Heart left ventricle (tissue), 16 donors: ENCODE results near the gene NXN. TPM values are rescaled to one million over a fixed set of nuclear protein-coding genes. Genes with fewer than 3 reads are reported as not detected.

Experiments
- ATAC-seq, 4 donors: fragments of 200-7000 bp; cut with Tn5 transposase; one replicate each; pipeline ENCODE4 v1.9.1; 2020 to 2022; ENCODE audit warnings: moderate library complexity in 4 of 4, mild to moderate bottlenecking in 3 of 4, moderate number of reproducible peaks in 1 of 4
- DNase-seq, 5 donors: peaks; one replicate each; pipeline ENCODE4 v3.0.0-alpha.2; 2020
- H3K27ac ChIP-seq, 12 donors: fragments of 200-600 bp; sonication (generic) in 4 of 12; one replicate each; pipeline versions ENCODE4 v1.5.0 to v1.8.0; 2016 to 2022; ENCODE audit warnings: mild to moderate bottlenecking in 2 of 12
- H3K27me3 ChIP-seq, 9 donors: fragments of 200-600 bp; sonication (generic) in 2 of 9; one replicate each; pipeline versions ENCODE4 v1.5.1 to v1.8.0; 2016 to 2022; ENCODE audit warnings: mild to moderate bottlenecking in 3 of 9
- H3K36me3 ChIP-seq, 9 donors: fragments of 200-600 bp; sonication (generic) in 2 of 9; one replicate each; pipeline versions ENCODE4 v1.5.0 to v1.8.0; 2018 to 2022; ENCODE audit warnings: mild to moderate bottlenecking in 2 of 9
- H3K4me1 ChIP-seq, 12 donors: fragments of 200-600 bp; sonication (generic) in 4 of 12; one replicate each; pipeline versions ENCODE4 v1.5.0 to v1.8.0; 2016 to 2022; ENCODE audit warnings: mild to moderate bottlenecking in 3 of 12
- H3K4me3 ChIP-seq, 12 donors: fragments of 200-600 bp; sonication (generic) in 4 of 12; one replicate each; pipeline versions ENCODE4 v1.5.0 to v1.8.0; 2017 to 2022; ENCODE audit warnings: mild to moderate bottlenecking in 9 of 12, moderate library complexity in 4 of 12
- H3K9me3 ChIP-seq, 12 donors: fragments of 200-600 bp; sonication (generic) in 4 of 12; one replicate each; pipeline versions ENCODE4 v1.5.0 to v1.8.0; 2016 to 2022; ENCODE audit warnings: mild to moderate bottlenecking in 1 of 12
- POLR2A ChIP-seq, 2 donors: fragments of 450-650 bp; IDR thresholded peaks; one replicate each; pipeline ENCODE4 v1.6.1; 2017; ENCODE audit warnings: antibody characterized with exemption in 2 of 2, mild to moderate bottlenecking in 2 of 2, moderate library complexity in 2 of 2
- WGBS, 4 donors: extraction: QIAGEN DNeasy Blood & Tissue Kit in 2 of 4; methylation state at CpG; one replicate each; pipeline versions ENCODE4 v1.1.5 to v1.1.7; 2013 to 2018; 5-methylcytosine and 5-hydroxymethylcytosine counted together
- intact Hi-C, 10 donors: fragments of 100-400 bp; cut with DNase I; formaldehyde crosslinking; loops; one replicate each; pipeline versions ENCODE4 v1.11.1 to v1.14.2; 2022
- polyA plus RNA-seq, 2 donors: library from polyadenylated mRNA; stranded (reverse); fragments of 200-250 nt; gene quantifications; one replicate each; pipeline ENCODE4 v1.2.3, GENCODE V29; 2013
- total RNA-seq, 9 donors: library from RNA; depleted of rRNA in 2 of 9; stranded (reverse); fragments of >200 nt in 2 of 9; fragmentation: NEBNext Ultra II Directional in 3 of 9; extraction: Animal tissue kit (Norgen Biotek cat#: 25700) in 3 of 9; gene quantifications; one replicate each; pipeline versions ENCODE4 v1.1.0 to v1.2.4, GENCODE V29; 2016 to 2023
- TF ChIP-seq, protein P1 (sequence below), 12 donors: fragments of 200-600 bp; sonication (generic) in 4 of 12; IDR thresholded peaks; one replicate each; pipeline versions ENCODE4 v1.5.0 to v1.8.0; 2018 to 2022; ENCODE audit warnings: antibody characterized with exemption in 12 of 12, mild to moderate bottlenecking in 5 of 12
- donor health status: ischemic (EF 13 %, LVEDD 7.1; RV severe dilation, severe dysfunction).
- donor health status: healthy with polysubstance abuse.
- donor health status: DM: no; HTN: yes; CAD: no.
- donor health status: DM: no; HTN: no; CAD: no.
- donor health status: ischemic (EF 25% LVEDD 6.9; RV normal size, moderate dysfunction).
- donor health status: ischemic (EF 25% LVEDD 5.7; RV mildly dilated, moderate dysfunction).
- donor health status: healthy.
- donor health status: DM: yes; HTN: yes; CAD: no.
- donor health status: ischemic (EF 35%, LVEDD 5.7; RV mildly dilated, moderate dysfunction).
- donor health status: nonischemic (EF 11% LVEDD 7.7; RV severe dilation, severe dysfunction).
- donor health status: DM: yes; HTN: yes; CAD: no.
- donor health status: PGD.
- donor health status: ischemic (EF 29% LVEDD 5.4; RV normal size, mild dysfunction).
- donor health status: nonischemic (EF 23%, LVEDD 6.1; RV moderate dilation, normal function).

NXN gene
- total and polyA plus RNA-seq, 11 donors = 8.6 to 20.3 (median 14.1) TPM

DNA sequence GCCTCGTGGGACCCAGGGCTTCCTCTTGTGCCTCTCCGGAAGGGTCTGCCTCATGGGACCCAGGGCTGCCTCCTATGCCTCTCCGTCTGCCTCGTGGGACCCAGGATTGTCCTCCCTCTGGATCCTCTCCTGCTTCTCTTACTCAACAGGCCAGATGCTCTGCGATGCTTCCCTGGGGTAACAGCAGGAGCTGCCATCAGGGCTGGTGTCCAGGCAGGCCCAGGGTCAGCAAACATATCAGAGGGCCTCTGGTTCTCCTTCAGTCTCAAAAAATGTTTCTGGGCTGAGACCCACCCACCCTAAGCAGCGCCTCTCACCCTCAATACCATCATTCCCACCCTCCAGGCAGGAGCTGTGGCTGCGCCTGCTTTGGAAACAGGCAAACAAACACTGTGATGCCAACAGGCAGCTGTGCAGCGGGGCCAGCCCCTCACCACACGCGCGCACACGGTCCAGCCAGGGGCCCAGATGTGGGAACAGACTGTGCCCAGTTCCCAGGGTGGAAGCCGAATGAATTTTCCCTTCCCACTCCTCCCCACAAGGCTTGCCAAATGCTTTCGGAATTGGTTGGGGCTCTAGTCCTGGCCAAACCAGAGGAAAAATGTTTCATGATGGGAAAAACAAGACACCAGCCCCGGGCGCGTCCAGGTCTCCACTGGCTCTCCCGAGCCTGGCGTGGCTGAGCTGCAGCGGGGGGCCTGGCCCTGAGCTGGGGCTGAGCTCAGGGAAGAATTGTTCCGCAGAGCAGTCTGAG, 28.6 kb upstream of the NXN start:
- Histone ChIP-seq H3K27ac (peak overlapping the region; percentile 48 to 95 (median 70)), H3K36me3 (peaks cover 0 to 93% (median 80%) of the 10 kb centered on the region in 9 donors), H3K27me3 (no peaks in the 10 kb centered on the region), H3K4me3 (no peak overlapping the region), H3K4me1 (peaks cover 14 to 89% (median 57%) of the 10 kb centered on the region in 12 donors), H3K9me3 (no peaks in the 10 kb centered on the region)
- WGBS, 4 donors = 68 to 79% (median 69%) methylated on average over 21 of the region's 21 CpGs
- TF ChIP-seq, protein P1, sequence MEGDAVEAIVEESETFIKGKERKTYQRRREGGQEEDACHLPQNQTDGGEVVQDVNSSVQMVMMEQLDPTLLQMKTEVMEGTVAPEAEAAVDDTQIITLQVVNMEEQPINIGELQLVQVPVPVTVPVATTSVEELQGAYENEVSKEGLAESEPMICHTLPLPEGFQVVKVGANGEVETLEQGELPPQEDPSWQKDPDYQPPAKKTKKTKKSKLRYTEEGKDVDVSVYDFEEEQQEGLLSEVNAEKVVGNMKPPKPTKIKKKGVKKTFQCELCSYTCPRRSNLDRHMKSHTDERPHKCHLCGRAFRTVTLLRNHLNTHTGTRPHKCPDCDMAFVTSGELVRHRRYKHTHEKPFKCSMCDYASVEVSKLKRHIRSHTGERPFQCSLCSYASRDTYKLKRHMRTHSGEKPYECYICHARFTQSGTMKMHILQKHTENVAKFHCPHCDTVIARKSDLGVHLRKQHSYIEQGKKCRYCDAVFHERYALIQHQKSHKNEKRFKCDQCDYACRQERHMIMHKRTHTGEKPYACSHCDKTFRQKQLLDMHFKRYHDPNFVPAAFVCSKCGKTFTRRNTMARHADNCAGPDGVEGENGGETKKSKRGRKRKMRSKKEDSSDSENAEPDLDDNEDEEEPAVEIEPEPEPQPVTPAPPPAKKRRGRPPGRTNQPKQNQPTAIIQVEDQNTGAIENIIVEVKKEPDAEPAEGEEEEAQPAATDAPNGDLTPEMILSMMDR (IDR thresholded peaks at IDR 0.05) = no peak
- no peak for TF ChIP-seq POLR2A (IDR thresholded peaks at IDR 0.05)
- ATAC-seq (peak; percentile 40 to 51 (median 46)), DNase-seq (peak in 4 of 5 donors; percentile 57 to 80 (median 67))
- intact Hi-C loops = loop anchor here in 4 of 10 donors (5.0 kb wide), 3 partner anchors 34 to 49 kb away; no protein-coding TSS in a partner anchor

DNA sequence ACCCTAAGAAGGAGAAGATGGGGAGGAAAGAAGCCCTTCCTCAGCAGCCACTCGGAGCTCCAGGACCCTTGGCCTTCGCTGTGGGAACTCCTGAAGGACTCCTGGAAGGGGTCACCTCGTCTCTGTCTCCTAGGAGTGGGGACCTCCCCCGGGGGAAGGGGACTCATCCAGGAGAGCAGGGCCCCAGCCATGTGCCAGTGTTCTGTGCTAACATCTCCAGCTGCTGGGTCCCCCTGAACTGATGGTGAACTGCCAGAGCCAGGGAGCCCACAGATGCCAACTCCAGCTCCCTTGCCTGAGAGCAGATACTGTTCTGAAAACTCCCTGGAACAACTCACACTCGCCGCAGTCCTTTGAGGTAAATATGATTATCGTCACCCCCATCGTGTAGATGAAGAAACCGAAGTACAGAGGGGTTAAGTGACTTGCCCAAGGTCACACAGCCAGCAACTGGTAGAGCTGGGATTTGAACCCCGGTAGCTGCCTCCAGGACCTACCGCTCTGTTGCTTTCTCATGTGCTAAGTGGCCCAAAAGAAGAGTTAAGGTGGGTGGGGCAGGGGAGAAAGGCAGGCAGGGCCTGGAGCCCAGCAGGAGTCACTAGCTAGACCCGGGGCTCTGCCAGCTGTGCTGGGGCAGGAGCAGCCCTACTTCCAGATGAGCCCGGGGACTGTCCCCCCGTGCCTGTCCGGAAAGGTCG, 27.9 kb upstream of the NXN start:
- ATAC-seq (peak in 1 of 4 donors; percentile 3), DNase-seq (no peak)
- no peak overlapping the region for H3K4me3 ChIP-seq
- TF ChIP-seq, protein P1 (IDR thresholded peaks at IDR 0.05) = no peak
- TF ChIP-seq POLR2A (IDR thresholded peaks at IDR 0.05) = no peak
- H3K4me1 ChIP-seq = peaks cover 14 to 94% (median 64%) of the 10 kb centered on the region in 12 donors
- no peaks in the 10 kb centered on the region for H3K27me3 ChIP-seq
- intact Hi-C loops = loop anchor here in 4 of 10 donors (5.0 kb wide), 3 partner anchors 35 to 50 kb away; no protein-coding TSS in a partner anchor
- peak overlapping the region; percentile 48 to 95 (median 69) for H3K27ac ChIP-seq
- 75 to 83% (median 79%) methylated on average over 16 of the region's 16 CpGs for WGBS, 4 donors
- peaks cover 0 to 93% (median 82%) of the 10 kb centered on the region in 9 donors for H3K36me3 ChIP-seq
- no peaks in the 10 kb centered on the region for H3K9me3 ChIP-seq

DNA sequence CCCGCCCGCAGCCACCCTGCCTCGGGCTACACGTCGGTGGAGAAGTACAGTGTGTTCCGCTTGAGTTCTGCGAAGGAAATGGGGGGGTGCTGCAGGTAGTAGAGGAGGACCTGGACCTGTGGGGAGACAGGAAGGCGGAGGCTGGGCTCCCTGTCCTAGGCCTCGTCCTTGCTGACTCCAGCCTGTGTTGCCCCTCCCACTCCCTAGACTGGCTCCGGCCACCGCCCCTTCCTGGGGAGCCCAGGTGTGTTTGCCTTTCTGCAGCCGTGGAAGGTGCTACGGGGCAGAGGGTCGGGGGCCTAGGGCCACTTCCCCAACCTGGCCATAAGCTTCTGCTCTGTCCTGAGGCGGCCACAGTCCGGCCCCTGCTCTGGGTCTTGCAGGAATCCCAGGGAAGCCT, 26.5 kb upstream of the NXN start:
- WGBS, 4 donors = 63 to 71% (median 69%) methylated on average over 10 to 16 of the region's 16 CpGs

More for the DNA sequence above, 26.5 kb upstream of the NXN start:
- ATAC-seq = peak in 2 of 4 donors; percentile 4
- Histone ChIP-seq H3K36me3 (peaks cover 0 to 93% (median 79%) of the 10 kb centered on the region in 9 donors), H3K27ac (peak overlapping the region; percentile 43 to 89 (median 78)), H3K9me3 (no peaks in the 10 kb centered on the region), H3K27me3 (no peaks in the 10 kb centered on the region), H3K4me1 (peaks cover 16 to 95% (median 75%) of the 10 kb centered on the region in 12 donors), H3K4me3 (no peak overlapping the region)
- TF ChIP-seq, protein P1 (IDR thresholded peaks at IDR 0.05) = no peak
- no peak for TF ChIP-seq POLR2A (IDR thresholded peaks at IDR 0.05)
- intact Hi-C loops = loop anchor here in 4 of 10 donors (5.0 kb wide), 3 partner anchors 36 to 51 kb away; no protein-coding TSS in a partner anchor
- no peak for DNase-seq
